Small intestine (tissue), 7 donors: Measurements from ENCODE around the gene SYNPR. TPM values are rescaled to one million over a fixed set of nuclear protein-coding genes. Genes with fewer than 3 reads are reported as not detected.

Experiments
- DNase-seq, 2 donors: peaks; one replicate each; pipeline versions ENCODE4 v3.0.0 to v3.0.0-alpha.2; 2013
- FAIRE-seq: peaks from 2 replicates; lab custom pipeline; 2012; peaks lifted over from hg19 to GRCh38; lab: Jason Lieb, UNC
- H3K27ac ChIP-seq, 3 donors: one replicate each; pipeline ENCODE4 v1.5.1; 2013; ENCODE audit warnings: low read length in 2 of 3, mild to moderate bottlenecking in 2 of 3, control low read depth in 1 of 3, inconsistent platforms in 1 of 3, low read depth in 1 of 3, moderate library complexity in 1 of 3
- H3K27me3 ChIP-seq, 3 donors: one replicate each; pipeline ENCODE4 v1.6.1; 2013; ENCODE audit warnings: low read length in 3 of 3, inconsistent platforms in 1 of 3; ENCODE audit not compliant: control insufficient read depth in 3 of 3, insufficient read depth in 3 of 3
- H3K36me3 ChIP-seq, 3 donors: one replicate each; pipeline ENCODE4 v1.6.1; 2013; ENCODE audit warnings: low read length in 3 of 3, inconsistent platforms in 1 of 3, low read depth in 1 of 3, mild to moderate bottlenecking in 1 of 3, moderate library complexity in 1 of 3; ENCODE audit not compliant: control insufficient read depth in 3 of 3, insufficient read depth in 2 of 3
- H3K4me1 ChIP-seq, 3 donors: one replicate each; pipeline ENCODE4 v1.6.1; 2013; ENCODE audit warnings: low read length in 2 of 3, inconsistent platforms in 1 of 3, low read depth in 1 of 3, mild to moderate bottlenecking in 1 of 3, moderate library complexity in 1 of 3; ENCODE audit not compliant: control insufficient read depth in 3 of 3, insufficient read depth in 2 of 3
- H3K4me3 ChIP-seq, 3 donors: one replicate each; pipeline ENCODE4 v1.5.1; 2013; ENCODE audit warnings: low read length in 3 of 3, control low read depth in 1 of 3, inconsistent platforms in 1 of 3, low read depth in 1 of 3, mild to moderate bottlenecking in 1 of 3, moderate library complexity in 1 of 3
- H3K9me3 ChIP-seq, 2 donors: one replicate each; pipeline ENCODE4 v1.6.1; 2013; ENCODE audit warnings: low read depth in 1 of 2, low read length in 1 of 2; ENCODE audit not compliant: control insufficient read depth in 2 of 2, insufficient read depth in 1 of 2
- polyA plus RNA-seq, 4 donors: library from polyadenylated mRNA; stranded (reverse) in 3 of 4; unstranded in 1 of 4; fragments of 200-250 nt in 3 of 4; fragments of 120-200 nt in 1 of 4; gene quantifications; one replicate each; pipeline versions ENCODE4 v1.2.1 to v1.2.3, GENCODE V29; 2013
- donor health status: healthy with polysubstance abuse.
- donor health status: control.
- donor health status: control.
- donor health status: Bipolar disorder and iron deficiency.
- donor health status: healthy.

Gene SYNPR
- polyA plus RNA-seq, 4 donors: 0.36 to 0.87 TPM; not detected in 2

DNA sequence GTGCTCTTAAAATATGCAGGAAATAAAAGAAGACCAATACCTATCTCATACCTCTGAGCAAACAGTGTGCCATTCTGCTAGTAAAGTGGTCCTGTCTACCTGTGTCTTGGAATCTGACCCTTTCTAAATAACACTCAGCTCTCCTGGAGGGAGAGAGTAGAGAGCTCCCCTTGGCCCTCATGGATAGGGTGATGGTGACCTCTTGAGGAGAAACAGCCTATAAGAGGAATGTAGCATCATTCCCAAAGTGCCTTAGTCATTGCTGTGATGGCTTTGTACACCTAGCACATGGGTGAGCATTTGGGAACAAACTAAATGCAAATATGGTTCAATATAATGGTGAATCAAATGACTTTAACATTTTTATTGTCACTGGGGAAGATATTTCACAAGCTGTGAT lies 384.4 kb downstream of the SYNPR start:
- no peak for FAIRE-seq
- DNase-seq: peak; percentile 18 to 42
- Histone ChIP-seq H3K9me3 (no peaks in the 10 kb centered on the region), H3K27me3 (no peaks in the 10 kb centered on the region), H3K27ac (no peak overlapping the region), H3K36me3 (no peaks in the 10 kb centered on the region), H3K4me3 (no peak overlapping the region), H3K4me1 (peaks cover 0 to 5% (median 0%) of the 10 kb centered on the region in 3 donors)
